Loucy (cell line): ENCODE results near the gene UGT2B11.

Experiments
- H2AFZ ChIP-seq: fragments of 200-600 bp; sonication (generic); 2 replicates; pipeline ENCODE4 v1.6.0; 2016; ENCODE audit warnings: antibody characterized with exemption, mild to moderate bottlenecking, low read length, moderate library complexity
- H3F3A ChIP-seq: fragments of 200-600 bp; 2 replicates; pipeline ENCODE4 v1.6.0; 2016; ENCODE audit warnings: antibody characterized with exemption, low read depth, mild to moderate bottlenecking
- H3K27me3 ChIP-seq: fragments of 200-600 bp; sonication (generic); 2 replicates; pipeline ENCODE4 v1.6.1; 2014; ENCODE audit warnings: low read length, mild to moderate bottlenecking; ENCODE audit not compliant: insufficient read depth, poor library complexity, severe bottlenecking
- H3K36me3 ChIP-seq: fragments of 200-600 bp; sonication (generic); 2 replicates; pipeline ENCODE4 v1.6.1; 2016; ENCODE audit warnings: low read length; ENCODE audit not compliant: insufficient read depth
- H3K4me1 ChIP-seq: fragments of 200-600 bp; sonication (generic); 2 replicates; pipeline ENCODE4 v1.5.1; 2014; ENCODE audit warnings: low read length, mild to moderate bottlenecking; ENCODE audit not compliant: insufficient read depth, poor library complexity, severe bottlenecking
- H3K4me2 ChIP-seq: fragments of 200-600 bp; sonication (generic); 2 replicates; pipeline ENCODE4 v1.6.0; 2014; ENCODE audit warnings: antibody characterized with exemption, low read length, low read depth, mild to moderate bottlenecking; ENCODE audit not compliant: poor library complexity, severe bottlenecking
- H3K4me3 ChIP-seq: fragments of 200-600 bp; sonication (generic); 2 replicates; pipeline ENCODE4 v1.5.1; 2014; ENCODE audit warnings: low read length, mild to moderate bottlenecking, mixed read lengths; ENCODE audit not compliant: poor library complexity, severe bottlenecking
- H3K79me2 ChIP-seq: fragments of 200-600 bp; sonication (generic); 2 replicates; pipeline ENCODE4 v1.6.1; 2014; ENCODE audit warnings: low read length; ENCODE audit not compliant: insufficient read depth
- H3K9ac ChIP-seq: fragments of 200-600 bp; sonication (generic); 2 replicates; pipeline ENCODE4 v1.6.0; 2014; ENCODE audit warnings: mild to moderate bottlenecking, low read depth, low read length, moderate library complexity; ENCODE audit not compliant: poor library complexity, severe bottlenecking
- H3K9me2 ChIP-seq: fragments of 200-600 bp; sonication (generic); replicated peaks from 2 replicates; pipeline ENCODE4 v1.6.1; 2016; ENCODE audit warnings: low read depth, low read length, mixed read lengths
- H3K9me3 ChIP-seq: fragments of 200-600 bp; sonication (generic); 2 replicates; pipeline ENCODE4 v1.6.1; 2014; ENCODE audit warnings: mild to moderate bottlenecking, antibody characterized with exemption, low read length, low read depth; ENCODE audit not compliant: insufficient read depth
- H4K20me1 ChIP-seq: fragments of 200-600 bp; sonication (generic); 2 replicates; pipeline ENCODE4 v1.6.0; 2014; ENCODE audit warnings: antibody characterized with exemption, low read length, mild to moderate bottlenecking; ENCODE audit not compliant: insufficient read depth, poor library complexity, severe bottlenecking
- CTCF ChIP-seq: fragments of 200-600 bp; sonication (generic); conservative IDR thresholded peaks from 2 replicates; pipeline ENCODE4 v1.5.1; 2014; ENCODE audit warnings: mild to moderate bottlenecking, antibody characterized with exemption, low read length
- EZH2phosphoT487 ChIP-seq: fragments of 200-600 bp; IDR thresholded peaks from 2 replicates; pipeline ENCODE4 v1.6.1; 2018; ENCODE audit warnings: antibody characterized with exemption, mild to moderate bottlenecking, moderate library complexity, borderline replicate concordance

The UGT2B11 gene

GRCh38 chr4:69154021-69154420 lies 60.5 kb downstream of the UGT2B11 start:
- no peaks in the 10 kb centered on the region for H3K9me3 ChIP-seq
- no peak overlapping the region for H3K9ac ChIP-seq
- H3K4me1 ChIP-seq: no peaks in the 10 kb centered on the region
- no peaks in the 10 kb centered on the region for H4K20me1 ChIP-seq
- H3K9me2 ChIP-seq: no peaks in the 10 kb centered on the region
- no peak overlapping the region for H2AFZ ChIP-seq
- no peak overlapping the region for H3K4me3 ChIP-seq
- no peak overlapping the region for H3K4me2 ChIP-seq
- H3K27me3 ChIP-seq: no peaks in the 10 kb centered on the region
- no peaks in the 10 kb centered on the region for H3K79me2 ChIP-seq
- H3F3A ChIP-seq: no peaks in the 10 kb centered on the region
- H3K36me3 ChIP-seq: no peaks in the 10 kb centered on the region
- TF ChIP-seq EZH2phosphoT487 (no peak), CTCF (no peak)
